ENCODE results near the gene FHOD3. TPM values are rescaled to one million over a fixed set of nuclear protein-coding genes. Genes with fewer than 3 reads are reported as not detected.
A peak's percentile ranks its signal among the peaks of the same experiment; 100 is the strongest.

FHOD3 gene
- total RNA-seq, 2 donors from 2014 or later: 66.0 to 114 TPM

- no peak for DNase-seq (ENCODE audit: low spot score)
- H3K27me3 ChIP-seq: no peaks in the 10 kb centered on the region
- no peak for TF ChIP-seq CTCF (IDR thresholded peaks at IDR 0.05)
- no peaks in the 10 kb centered on the region for H3K36me3 ChIP-seq
- H3K27ac ChIP-seq: no peak overlapping the region
- H3K4me3 ChIP-seq: no peak overlapping the region
- peaks cover 0 to under 1% of the 10 kb centered on the region in 2 donors for H3K9me3 ChIP-seq
- H3K4me1 ChIP-seq: peaks cover 0 to 39% of the 10 kb centered on the region in 2 donors
These were observed 103.9 kb downstream of the FHOD3 start for GRCh38 chr18:36401462-36401861.

GRCh38 chr18:36402765-36403396, 105.4 kb downstream of the FHOD3 start:
- Histone ChIP-seq H3K36me3 (no peaks in the 10 kb centered on the region), H3K9me3 (no peaks in the 10 kb centered on the region), H3K27me3 (no peaks in the 10 kb centered on the region), H3K27ac (peak overlapping the region; percentile 54 to 76), H3K4me1 (peaks cover 0 to 41% of the 10 kb centered on the region in 2 donors), H3K4me3 (no peak overlapping the region)
- TF ChIP-seq CTCF (IDR thresholded peaks at IDR 0.05): peak in 1 of 2 donors; percentile 34
- DNase-seq (ENCODE audit: low spot score): peak; percentile 85

GRCh38 chr18:36403896-36404820, 106.6 kb downstream of the FHOD3 start:
- H3K9me3 ChIP-seq: no peaks in the 10 kb centered on the region
- DNase-seq (ENCODE audit: low spot score): no peak
- no peaks in the 10 kb centered on the region for H3K36me3 ChIP-seq
- no peak for TF ChIP-seq CTCF (IDR thresholded peaks at IDR 0.05)
- H3K27ac ChIP-seq: peak overlapping the region; percentile 54 to 76
- no peaks in the 10 kb centered on the region for H3K27me3 ChIP-seq
- no peak overlapping the region for H3K4me3 ChIP-seq
- peaks cover 0 to 31% of the 10 kb centered on the region in 2 donors for H3K4me1 ChIP-seq

GRCh38 chr18:36405611-36406010, 108.1 kb downstream of the FHOD3 start:
- H3K27ac ChIP-seq: peak overlapping the region in 1 of 2 donors; percentile 37
- DNase-seq (ENCODE audit: low spot score): no peak
- H3K36me3 ChIP-seq: no peaks in the 10 kb centered on the region
- H3K9me3 ChIP-seq: no peaks in the 10 kb centered on the region
- H3K4me1 ChIP-seq: peaks cover 0 to 31% of the 10 kb centered on the region in 2 donors
- no peaks in the 10 kb centered on the region for H3K27me3 ChIP-seq
- no peak overlapping the region for H3K4me3 ChIP-seq
- no peak for TF ChIP-seq CTCF (IDR thresholded peaks at IDR 0.05)

- Histone ChIP-seq H3K36me3 (no peaks in the 10 kb centered on the region), H3K27me3 (no peaks in the 10 kb centered on the region), H3K9me3 (no peaks in the 10 kb centered on the region), H3K4me3 (no peak overlapping the region), H3K4me1 (peaks cover 0 to 31% of the 10 kb centered on the region in 2 donors), H3K27ac (peak overlapping the region; percentile 28 to 37)
- no peak for DNase-seq (ENCODE audit: low spot score)
- no peak for TF ChIP-seq CTCF (IDR thresholded peaks at IDR 0.05)
These were observed 109.3 kb downstream of the FHOD3 start for GRCh38 chr18:36406805-36407204.

Data from right atrium auricular region (tissue), 2 donors.